GM18520 (cell line): Measurements from ENCODE around the gene CFAP74.
"Not testable (repeated sequence)": the region's sequence is repeated elsewhere in the genome, so short reads cannot be mapped to it uniquely, and the experiment has no call there.

ENCODE experiments used
- ATAC-seq: cut with Tn5 transposase; IDR thresholded peaks from one replicate; pipeline ENCODE4 v1.9.1; 2021; ENCODE audit not compliant: unreplicated experiment

Gene CFAP74

DNA sequence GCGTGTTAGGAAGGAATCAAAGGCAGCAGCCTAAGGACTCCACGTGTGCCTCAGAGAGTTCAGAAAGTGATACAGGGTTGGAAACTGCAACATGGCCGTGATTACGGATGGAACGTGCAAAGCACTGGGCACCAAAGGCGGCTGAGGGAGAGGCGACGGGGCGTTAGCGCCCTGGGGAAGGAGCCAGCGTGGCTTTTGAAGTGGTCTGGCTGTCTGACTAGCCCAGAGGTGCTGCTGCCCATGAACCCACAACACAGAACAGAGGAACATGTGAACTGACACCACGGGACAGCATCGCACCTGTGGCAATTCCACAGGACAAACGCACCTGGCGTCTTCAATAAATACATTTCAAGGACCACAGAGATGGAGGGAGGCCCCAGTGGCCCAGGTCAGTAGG lies 66.5 kb downstream of the CFAP74 start:
- ATAC-seq: no peak

DNA sequence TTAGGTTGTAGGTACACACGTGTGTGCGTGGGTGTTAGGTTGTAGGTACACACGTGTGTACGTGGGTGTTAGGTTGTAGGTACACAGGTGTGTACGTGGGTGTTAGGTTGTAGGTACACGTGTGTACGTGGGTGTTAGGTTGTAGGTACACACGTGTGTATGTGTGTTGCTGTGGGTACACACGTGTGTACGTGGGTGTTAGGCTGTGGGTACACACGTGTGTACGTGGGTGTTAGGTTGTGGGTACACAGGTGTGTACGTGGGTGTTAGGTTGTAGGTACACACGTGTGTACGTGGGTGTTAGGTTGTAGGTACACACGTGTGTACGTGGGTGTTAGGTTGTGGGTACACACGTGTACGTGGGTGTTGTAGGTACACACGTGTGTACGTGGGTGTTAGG lies 68.7 kb downstream of the CFAP74 start:
- not testable (repeated sequence) for ATAC-seq

DNA sequence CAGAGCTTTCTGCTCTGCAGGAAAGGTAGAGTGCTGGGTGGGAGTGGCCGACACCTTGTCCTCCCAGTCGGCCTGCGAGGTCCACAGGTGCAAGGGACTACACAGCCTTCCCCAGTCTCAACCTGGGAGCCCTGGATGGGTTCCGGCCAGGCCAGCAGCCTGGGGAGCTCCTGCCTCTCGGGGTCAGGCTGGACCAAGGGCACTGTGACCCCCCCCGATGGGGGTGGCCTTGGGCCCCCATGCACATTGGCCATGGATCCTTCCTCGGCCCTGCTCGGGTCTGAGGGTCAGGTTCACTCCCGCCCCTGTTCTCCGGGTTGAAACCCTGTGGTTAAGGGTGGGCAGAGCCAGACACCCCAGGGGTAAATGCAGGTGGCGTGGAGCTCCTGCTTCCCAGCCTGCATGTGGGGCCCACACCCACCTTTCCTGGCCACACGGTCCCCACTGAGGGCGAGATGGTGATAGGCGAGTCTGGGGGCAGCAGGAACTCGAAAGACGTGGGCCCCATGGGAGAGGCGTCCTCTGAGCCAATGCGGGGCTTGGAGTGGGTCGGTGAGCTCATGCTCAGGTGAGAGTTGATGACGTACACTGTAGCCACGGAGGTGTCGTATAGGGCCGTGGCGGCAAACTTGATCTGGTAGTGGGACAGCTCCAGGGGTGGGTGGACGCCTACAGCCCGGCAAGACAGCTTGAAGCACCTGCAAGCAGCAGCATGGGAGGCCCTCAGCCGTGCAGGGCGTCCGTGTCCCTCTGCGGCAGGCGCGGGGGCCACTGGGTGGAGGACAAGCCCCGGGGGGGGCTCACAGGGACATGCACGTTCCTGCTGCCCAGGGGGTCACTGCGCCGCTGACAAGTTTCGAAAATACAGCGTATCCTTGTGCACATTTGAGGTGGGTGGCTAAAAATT lies 73.7 kb downstream of the CFAP74 start:
- no peak for ATAC-seq

DNA sequence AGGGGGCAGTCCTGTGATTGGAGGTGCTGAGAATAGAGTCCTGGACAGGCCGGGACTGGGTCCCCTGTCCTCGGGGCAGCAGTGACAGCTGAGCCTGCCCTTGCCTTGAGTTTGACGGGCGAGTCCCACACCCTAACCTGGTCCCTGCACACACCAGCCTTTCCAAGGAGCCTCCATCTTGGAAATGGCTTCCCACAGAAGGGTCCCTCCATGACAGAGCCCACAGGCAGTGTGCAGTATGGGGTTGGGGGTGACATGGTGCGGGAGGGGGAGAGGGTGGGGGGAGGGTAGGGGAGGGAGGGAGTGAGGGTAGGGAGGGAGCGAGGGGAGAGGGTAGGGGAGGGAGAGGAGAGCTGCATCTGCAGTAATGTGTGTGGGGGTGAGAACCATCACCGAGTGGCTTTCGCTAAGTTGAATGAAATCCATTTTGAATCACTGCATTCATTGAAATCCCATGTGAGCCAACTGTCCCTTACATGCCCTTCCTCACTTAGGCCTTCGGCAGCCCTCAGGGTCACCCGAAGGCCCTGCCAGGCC lies 74.4 kb downstream of the CFAP74 start:
- ATAC-seq: no peak

DNA sequence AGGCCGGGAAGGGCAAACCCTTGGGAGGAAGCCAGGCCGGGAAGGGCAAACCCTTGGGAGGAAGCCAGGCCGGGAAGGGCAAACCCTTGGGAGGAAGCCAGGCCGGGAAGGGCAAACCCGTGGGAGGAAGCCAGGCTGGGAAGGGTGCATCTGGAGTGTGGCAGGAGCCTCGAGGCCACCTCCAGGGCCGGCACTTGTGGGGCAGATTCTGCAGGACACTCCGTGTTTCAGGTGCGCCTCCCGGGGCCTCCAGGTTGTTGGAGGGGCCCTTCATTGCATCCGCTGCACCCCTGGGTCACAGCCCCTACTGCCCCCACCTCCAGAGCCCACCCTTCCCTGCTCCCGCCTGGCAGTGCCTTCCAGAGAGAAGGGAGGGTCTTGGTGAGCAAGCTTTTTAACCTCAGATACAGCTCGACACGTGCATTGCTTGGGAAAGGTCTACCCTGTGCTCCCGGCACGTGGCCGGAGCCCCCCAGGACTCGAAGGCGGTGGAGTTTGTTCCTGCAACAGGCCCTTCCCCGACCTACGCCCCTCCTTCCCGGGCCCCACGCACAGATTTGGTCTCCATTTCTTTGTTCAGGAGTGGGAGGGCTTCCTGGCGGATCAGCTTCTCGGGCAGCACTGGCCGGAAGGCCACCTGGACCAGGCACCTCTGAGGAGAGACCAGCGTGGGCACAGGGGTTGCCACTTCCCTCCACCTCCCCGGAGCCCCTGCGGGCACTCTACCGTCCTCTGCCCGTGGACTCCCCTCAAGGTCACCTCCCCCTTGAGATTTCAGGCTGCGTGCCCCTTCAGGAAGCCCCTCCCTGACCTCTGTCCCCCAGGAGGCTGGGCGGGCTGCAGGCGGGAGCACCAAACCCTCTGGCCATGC lies 75.1 kb downstream of the CFAP74 start:
- no peak for ATAC-seq

DNA sequence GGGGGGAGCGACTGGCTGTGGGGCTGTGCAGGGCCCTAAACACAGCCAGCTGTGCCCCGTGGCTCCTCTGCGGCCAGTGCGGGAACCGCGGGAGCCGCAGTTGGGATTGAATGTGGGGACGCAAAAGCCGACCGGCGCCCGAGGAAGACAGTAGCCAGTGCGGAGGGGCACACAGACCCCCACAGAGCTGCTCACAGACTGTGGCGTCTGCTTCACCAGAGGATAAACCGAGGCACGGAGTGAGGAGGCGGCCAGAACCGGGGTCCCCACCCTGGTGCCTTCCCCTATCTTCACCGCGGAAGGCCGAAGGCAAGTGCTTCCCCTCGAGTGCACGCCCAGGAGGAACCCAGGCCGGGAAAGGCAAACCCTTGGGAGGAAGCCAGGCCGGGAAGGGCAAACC lies 75.8 kb downstream of the CFAP74 start:
- no peak for ATAC-seq

DNA sequence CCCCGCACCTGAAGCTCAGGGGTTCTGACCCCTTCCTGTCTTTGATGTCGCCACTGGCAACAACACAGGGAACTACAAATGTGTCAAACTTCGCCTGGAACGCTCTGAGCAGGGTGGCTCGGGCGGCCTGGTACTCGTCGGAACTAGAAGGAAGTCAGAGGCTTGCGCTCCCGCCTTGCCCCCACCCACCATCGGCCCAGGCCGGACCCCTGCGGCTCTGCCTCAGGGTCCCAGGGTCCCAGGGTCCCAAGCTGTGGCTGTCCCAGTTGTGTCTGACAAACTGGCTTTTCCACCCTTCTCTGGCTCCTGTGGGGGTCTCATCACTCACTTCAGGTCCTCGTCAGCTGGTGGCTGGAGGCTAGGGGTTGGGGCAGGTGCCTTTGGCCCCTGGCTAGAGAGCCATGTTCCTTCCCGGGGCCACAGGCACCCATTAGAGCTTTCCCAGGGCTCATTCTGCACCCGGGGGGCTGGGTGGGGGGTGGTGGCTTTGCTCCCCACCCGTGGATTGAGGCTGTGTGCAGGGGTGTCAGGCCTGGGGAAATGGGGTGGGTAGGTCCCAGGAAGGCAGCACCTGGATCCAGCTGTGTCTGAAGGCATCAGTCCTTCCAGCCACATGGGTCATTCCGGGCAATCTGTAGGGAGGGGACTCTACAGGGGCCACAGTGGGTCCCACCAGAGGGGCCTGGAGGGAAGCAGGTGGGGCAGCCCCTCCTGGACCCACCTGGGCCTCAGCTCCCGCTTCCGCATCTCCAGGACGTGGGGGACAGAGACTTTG lies 76.5 kb downstream of the CFAP74 start:
- no peak for ATAC-seq

DNA sequence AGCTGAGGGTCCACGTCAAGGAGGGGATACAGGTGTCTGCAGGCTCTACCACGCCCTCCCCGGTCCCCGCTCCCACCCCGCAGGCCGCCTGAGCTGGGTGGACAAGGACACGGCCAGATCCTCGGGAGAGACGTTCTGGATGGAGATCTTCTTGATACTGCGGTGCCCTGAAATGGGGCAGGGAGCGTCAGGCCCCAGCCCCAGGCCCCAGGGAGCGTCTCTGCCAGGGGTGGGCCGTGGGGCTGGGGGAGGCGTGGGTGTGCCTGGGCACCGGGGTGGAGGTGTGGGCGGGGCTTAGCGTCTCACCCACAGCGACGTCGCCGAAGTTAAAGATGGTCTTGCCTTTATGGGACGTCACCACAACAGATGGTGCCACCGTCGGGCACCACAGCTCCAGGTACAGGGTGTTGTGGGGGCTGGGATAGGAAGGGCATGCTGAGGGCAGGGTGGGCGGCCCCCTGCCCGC lies 77.2 kb downstream of the CFAP74 start:
- no peak for ATAC-seq

DNA sequence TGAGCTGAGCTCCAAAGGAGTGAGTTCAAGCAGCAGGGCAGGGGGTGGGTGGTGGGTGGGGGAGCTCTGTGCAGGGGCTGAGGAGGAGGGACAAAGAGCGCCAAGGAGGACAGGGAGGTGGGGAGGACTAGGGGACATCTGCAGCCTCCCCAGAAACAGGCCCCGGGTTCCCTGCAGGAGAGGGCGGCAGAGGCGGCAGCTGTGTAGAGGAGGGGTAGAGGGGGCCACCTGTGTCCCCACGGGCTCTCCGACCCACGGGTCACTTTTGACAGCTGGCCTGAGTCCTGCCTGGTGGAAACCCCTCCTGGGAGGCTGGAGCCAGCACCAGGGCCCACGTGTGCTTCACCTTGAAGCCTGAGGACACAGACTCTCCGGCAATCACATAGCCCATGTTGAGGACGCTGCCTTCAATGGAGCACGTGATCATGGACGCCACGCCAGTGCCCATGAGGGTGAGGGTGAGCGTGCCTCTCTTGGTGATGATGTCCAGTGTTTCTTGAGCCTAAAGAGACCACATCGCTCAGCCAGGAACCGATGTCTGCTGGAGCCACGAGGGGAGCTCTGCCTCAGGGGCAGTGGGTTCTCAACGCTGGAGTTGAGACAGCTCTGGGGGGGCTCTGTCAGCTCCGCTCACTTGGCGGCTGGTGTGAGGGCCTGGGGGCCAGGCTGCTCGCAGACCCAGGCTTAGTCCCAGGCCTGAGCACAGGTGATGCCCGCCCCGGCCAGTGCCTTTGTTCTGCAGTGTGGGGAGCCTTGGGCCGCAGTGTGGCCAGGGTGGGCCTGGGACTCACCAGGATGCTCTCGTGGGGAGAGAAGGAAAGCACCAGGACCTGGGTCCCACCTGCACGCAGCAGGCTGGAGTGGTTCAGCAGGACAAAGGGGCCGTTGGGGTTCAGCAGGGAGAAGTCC lies 77.9 kb downstream of the CFAP74 start:
- ATAC-seq: no peak

DNA sequence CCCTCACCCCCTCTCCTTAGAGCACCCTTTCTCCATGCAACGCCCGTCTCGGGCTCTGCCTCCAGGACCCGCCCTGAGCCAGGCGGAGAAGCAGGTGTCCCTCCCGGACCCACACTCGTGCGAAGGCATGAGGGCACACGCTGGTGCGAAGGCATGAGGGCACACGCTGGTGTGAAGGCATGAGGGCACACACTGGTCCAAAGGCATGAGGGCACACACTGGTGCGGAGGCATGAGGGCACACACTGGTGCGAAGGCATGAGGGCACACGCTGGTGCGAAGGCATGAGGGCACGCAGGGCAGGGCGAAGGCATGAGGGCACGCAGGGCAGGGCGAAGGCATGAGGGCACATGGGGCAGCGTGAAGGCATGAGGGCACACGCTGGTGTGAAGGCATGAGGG lies 78.7 kb downstream of the CFAP74 start:
- ATAC-seq: no peak

DNA sequence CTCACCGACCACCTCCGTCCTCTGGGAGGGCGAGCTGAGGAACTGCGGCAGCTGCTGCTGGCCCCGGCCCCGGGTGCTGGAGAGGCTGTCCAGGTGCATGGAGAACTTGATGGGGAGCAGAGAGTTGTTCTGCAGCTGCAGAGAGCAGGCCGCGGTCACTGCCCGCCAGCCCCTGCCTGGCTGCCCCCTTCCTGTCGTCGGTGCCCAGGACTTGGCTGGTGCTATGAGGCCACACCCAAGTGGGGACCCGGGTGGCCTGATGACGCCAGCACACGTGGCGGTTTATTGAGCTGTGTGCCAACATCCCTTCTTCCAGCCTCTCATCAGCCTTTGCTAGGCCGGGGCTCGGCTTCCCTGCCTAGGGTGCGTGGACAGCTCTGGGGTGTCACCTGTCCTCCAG lies 79.2 kb downstream of the CFAP74 start:
- no peak for ATAC-seq

DNA sequence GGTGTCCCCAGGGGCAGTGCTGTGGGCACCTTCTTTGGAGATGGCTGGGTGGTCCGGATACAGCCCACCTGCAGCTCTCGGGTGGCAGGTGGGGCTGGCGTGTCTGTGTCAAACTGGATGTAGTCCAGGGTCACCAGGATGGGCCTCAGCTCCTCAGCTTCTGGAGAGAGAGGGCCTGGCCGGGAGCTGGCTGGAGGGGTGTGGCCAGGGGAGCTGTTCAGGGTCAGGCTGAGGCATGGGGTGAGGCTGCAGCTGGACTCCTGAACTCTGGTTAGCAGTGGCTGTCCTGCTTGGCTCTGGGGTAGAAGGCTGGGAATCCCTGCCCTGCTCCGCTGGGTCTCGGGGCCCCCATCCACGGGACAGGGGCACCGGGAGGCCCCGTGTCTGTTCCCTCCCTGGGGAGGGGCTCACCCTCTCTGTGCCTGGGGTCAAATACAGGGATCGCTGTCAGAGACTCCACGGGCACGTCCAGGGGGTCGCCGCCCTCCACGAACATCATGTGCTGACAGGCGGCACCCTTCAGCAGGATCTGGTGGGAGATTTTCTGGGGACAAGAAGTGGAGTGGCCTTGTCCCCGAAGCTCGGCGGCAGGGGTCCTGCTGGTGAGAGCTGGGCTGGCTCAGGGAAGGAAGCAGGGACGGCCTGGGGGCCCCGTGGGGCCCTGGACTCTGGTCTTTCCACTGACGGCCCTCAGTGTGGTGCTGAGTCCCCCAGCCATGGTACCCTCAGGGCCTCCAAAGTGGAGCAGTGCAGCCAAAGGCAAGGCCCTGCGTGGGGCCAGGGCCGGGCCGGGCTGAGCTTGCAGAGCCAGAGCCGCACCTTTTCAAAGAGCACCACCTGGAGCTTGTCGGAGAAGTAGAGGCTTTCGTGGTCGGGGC lies 80.4 kb downstream of the CFAP74 start:
- no peak for ATAC-seq

DNA sequence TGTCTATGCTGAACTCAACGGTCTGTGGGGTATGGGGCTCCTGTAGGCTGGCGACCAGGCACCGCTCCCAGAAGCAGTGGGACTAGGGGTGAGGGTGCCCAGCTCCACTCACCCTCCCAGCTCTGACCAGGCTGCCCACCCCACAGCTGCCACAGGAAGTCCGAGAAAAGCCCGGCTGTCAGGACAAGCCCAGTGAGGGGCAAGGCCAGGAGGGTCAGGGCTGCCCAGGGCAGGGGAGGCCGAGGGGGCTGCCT lies 81.0 kb downstream of the CFAP74 start:
- ATAC-seq: no peak

DNA sequence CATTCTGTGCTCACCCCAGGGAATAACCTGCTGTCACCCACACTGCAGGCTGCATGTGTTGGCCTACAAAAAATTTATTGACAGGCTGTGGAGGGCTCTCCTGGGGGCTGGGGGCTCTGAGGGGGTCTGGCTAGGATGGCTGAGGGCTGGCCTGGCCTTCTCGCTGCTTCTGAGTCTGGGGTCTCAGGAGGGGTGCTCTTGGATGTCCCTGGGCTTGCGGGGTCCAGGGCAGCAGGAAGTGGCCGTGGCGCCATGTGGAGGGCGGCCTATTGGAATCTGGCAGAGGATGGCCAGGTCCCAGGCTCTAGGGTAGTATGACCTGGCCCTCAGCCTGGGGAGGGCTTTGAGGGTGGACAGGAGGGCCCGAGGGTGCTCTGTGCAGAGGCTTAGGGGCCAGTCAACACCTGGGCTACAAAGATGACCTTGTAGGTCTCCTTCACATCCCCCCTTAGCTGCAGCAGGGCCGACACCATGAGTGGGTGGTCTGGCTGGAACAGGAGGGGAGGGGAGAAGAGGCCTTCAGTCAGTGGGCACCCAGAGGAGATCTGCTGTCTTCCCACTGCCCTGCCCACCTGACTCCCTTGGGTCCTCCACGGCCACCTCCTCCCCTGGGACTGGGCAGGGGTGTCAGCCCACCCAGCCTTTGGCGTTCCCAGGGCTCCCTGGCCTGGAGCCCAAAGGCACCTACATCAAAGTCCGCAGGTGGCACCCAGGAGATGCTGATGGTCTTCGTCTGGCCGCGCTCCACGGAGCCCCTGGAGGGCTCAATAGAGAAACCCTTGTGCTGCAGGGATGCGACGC lies 81.5 kb downstream of the CFAP74 start:
- no peak for ATAC-seq

DNA sequence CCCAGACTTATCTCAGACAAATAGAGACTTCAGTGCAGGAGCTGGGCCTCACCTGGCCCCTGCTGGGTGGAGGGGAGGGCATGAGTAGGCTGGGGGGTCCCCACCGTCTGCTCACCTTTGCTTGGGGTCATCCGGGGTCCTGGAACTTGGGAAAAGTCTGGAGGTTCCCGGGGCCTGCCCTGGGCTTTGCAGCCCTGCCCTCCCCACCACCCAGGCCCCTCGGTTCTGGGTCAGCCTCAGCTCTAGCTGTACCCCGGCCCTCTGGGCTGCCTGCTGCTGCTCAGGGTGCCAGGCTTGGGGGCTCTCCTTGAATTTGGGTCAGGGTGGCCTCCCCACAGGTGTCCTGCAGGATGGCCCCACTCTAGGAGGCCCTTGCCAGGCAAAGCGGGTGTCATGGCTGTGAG lies 82.1 kb downstream of the CFAP74 start:
- no peak for ATAC-seq

DNA sequence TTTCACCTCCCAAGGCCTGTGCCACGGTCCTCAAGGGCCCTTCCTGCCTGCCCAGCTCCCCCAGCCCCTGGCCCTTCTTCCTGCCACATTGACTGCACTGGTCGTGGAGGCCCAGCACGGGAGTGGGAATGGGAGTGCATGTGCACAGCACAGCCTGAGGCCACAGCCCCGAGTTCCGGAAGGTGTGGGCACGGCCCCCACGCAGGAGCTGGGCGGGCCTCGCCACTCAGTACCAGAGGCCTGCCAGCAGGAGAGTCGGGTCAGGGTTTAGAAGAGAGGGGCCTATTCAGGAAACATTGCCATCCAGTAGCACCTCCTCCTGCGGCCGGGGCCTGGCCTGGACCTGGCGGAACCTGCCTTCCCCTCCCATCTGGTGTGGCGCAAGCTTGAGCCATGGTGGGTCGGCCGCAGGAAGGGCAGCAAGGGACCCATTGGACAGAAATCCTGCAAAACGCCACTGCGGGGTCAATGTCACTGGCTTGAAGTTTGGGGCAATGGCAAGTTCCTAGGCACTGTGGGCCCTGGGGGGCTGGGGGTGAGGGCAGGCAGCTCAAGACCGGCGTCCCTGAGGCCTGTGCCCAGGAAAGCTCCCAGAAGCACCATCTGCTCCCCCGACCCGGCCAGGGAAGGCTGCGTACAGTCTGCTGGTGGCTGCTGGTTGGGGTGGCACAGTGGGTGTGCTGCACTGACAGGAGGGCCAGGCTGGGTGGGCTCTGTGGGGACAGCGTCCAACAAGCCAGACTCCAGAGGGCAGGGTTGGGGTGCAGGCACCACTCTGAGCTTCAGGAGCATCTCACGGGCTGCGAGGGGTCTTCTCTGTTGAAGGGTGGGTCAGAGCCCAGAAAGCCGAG lies 82.8 kb downstream of the CFAP74 start:
- ATAC-seq: no peak

DNA sequence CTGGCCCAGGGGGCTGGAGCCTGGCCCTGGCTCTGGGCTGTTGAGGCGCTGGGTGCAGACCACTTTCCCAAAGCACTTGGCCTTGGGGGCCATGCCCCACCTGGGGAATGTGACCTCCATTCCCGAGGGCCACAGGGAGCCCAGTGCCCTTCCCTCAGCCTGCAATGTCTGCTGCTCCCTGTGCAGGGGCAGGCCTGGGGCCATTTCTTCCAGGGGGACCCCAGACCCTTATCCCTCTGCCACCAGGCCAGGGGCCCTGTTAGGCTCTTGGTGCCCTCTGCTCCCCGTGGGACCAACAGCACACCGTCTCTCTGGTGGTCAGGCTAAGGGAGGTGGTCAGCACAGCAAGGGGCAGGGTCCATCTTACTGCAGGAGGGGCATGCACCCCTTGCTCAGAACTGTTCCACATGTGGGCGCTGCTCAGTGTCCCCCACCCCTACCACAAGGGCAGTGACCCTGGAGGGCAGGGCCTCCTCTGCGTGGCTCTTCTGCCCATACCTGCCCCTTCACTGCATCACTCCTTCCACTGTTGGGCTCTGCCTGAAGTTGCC lies 83.5 kb downstream of the CFAP74 start:
- ATAC-seq: no peak
